ENCODE results near the gene PHACTR3.

PHACTR3 gene

GRCh38 chr20:59705651-59706399 is 101.5 kb downstream of the PHACTR3 start:
- no peak for DNase-seq

- no peak for DNase-seq
Measured at GRCh38 chr20:59706400-59706693, 102.0 kb downstream of the PHACTR3 start.

GRCh38 chr20:59708326-59708725 is 104.0 kb downstream of the PHACTR3 start:
- no peak for DNase-seq

GRCh38 chr20:59709636-59710035 is 105.3 kb downstream of the PHACTR3 start:
- no peak for DNase-seq

GRCh38 chr20:59718071-59718470 is 113.7 kb downstream of the PHACTR3 start:
- DNase-seq: no peak

GRCh38 chr20:59718751-59719150 is 114.4 kb downstream of the PHACTR3 start:
- no peak for DNase-seq

- DNase-seq: no peak
Measured at GRCh38 chr20:59720013-59720412, 115.7 kb downstream of the PHACTR3 start.

GRCh38 chr20:59721386-59721785 is 117.0 kb downstream of the PHACTR3 start:
- DNase-seq: no peak

- no peak for DNase-seq
Measured at GRCh38 chr20:59723108-59723500, 118.8 kb downstream of the PHACTR3 start.

GRCh38 chr20:59723607-59724456 is 119.5 kb downstream of the PHACTR3 start:
- no peak for DNase-seq

- DNase-seq: no peak
Measured at GRCh38 chr20:59724457-59725366, 120.4 kb downstream of the PHACTR3 start.

GRCh38 chr20:59725476-59726280 is 121.3 kb downstream of the PHACTR3 start:
- no peak for DNase-seq

- no peak for DNase-seq
Measured at GRCh38 chr20:59726281-59726595, 121.9 kb downstream of the PHACTR3 start.

GRCh38 chr20:59728722-59729430 is 124.5 kb downstream of the PHACTR3 start:
- DNase-seq: no peak

- no peak for DNase-seq
Measured at GRCh38 chr20:59729506-59729905, 125.2 kb downstream of the PHACTR3 start.

- DNase-seq: no peak
Measured at GRCh38 chr20:59730722-59731121, 126.4 kb downstream of the PHACTR3 start.

- DNase-seq: no peak
Measured at GRCh38 chr20:59731376-59731775, 127.0 kb downstream of the PHACTR3 start.

GRCh38 chr20:59733351-59733750 is 129.0 kb downstream of the PHACTR3 start:
- DNase-seq: no peak

GRCh38 chr20:59735486-59735885 is 131.1 kb downstream of the PHACTR3 start:
- no peak for DNase-seq

- no peak for DNase-seq
Measured at GRCh38 chr20:59735917-59736316, 131.6 kb downstream of the PHACTR3 start.

GRCh38 chr20:59736366-59736765 is 132.0 kb downstream of the PHACTR3 start:
- no peak for DNase-seq

GRCh38 chr20:59737073-59737666 is 132.8 kb downstream of the PHACTR3 start:
- DNase-seq: no peak
